ENCODE data around the gene TGFBR1.
"Not testable (repeated sequence)": the region's sequence is repeated elsewhere in the genome, so short reads cannot be mapped to it uniquely, and the experiment has no call there.

TGFBR1 gene

GRCh38 chr9:99184110-99184474 lies 79.2 kb downstream of the TGFBR1 start:
- peaks cover 11% of the 10 kb centered on the region for H3K27me3 Mint-ChIP-seq
- ATAC-seq (replicated peaks; ENCODE audit: extremely low read depth, poor library complexity, severe bottlenecking) (no peak), DNase-seq (ENCODE audit: low spot score in 2 of 2) (no peak)
- peak overlapping the region; percentile 1 for H3K4me3 Mint-ChIP-seq
- H3K36me3 Mint-ChIP-seq (ENCODE audit: insufficient read depth): peaks cover 2% of the 10 kb centered on the region
- no peaks in the 10 kb centered on the region for H3K9me3 Mint-ChIP-seq
- peaks cover 17% of the 10 kb centered on the region for H3K4me1 Mint-ChIP-seq
- peak overlapping the region; percentile 48 for H3K27ac Mint-ChIP-seq (ENCODE audit: low read depth)

- no peaks in the 10 kb centered on the region for H3K9me3 Mint-ChIP-seq
- peak overlapping the region; percentile 1 for H3K4me3 Mint-ChIP-seq
- H3K4me1 Mint-ChIP-seq: peaks cover 17% of the 10 kb centered on the region
- H3K36me3 Mint-ChIP-seq (ENCODE audit: insufficient read depth): peaks cover 2% of the 10 kb centered on the region
- ATAC-seq (replicated peaks; ENCODE audit: extremely low read depth, poor library complexity, severe bottlenecking): peak; percentile 86
- peak; percentile 68 to 69 for DNase-seq (ENCODE audit: low spot score in 2 of 2)
- peaks cover 17% of the 10 kb centered on the region for H3K27me3 Mint-ChIP-seq
- H3K27ac Mint-ChIP-seq (ENCODE audit: low read depth): peak overlapping the region; percentile 48
Measured at GRCh38 chr9:99184475-99185347, 79.8 kb downstream of the TGFBR1 start.

GRCh38 chr9:99185348-99185632 lies 80.4 kb downstream of the TGFBR1 start:
- Mint-ChIP-seq H3K9me3 (no peaks in the 10 kb centered on the region), H3K27ac (ENCODE audit: low read depth) (peak overlapping the region; percentile 20), H3K36me3 (ENCODE audit: insufficient read depth) (peaks cover 2% of the 10 kb centered on the region), H3K27me3 (peaks cover 23% of the 10 kb centered on the region), H3K4me1 (peaks cover 17% of the 10 kb centered on the region), H3K4me3 (no peak overlapping the region)
- DNase-seq (ENCODE audit: low spot score in 2 of 2) (no peak), ATAC-seq (replicated peaks; ENCODE audit: extremely low read depth, poor library complexity, severe bottlenecking) (no peak)

GRCh38 chr9:99185934-99186333 lies 81.0 kb downstream of the TGFBR1 start:
- no peak overlapping the region for H3K27ac Mint-ChIP-seq (ENCODE audit: low read depth)
- peaks cover 30% of the 10 kb centered on the region for H3K27me3 Mint-ChIP-seq
- H3K9me3 Mint-ChIP-seq: no peaks in the 10 kb centered on the region
- peaks cover 2% of the 10 kb centered on the region for H3K36me3 Mint-ChIP-seq (ENCODE audit: insufficient read depth)
- DNase-seq (ENCODE audit: low spot score in 2 of 2): no peak
- ATAC-seq (replicated peaks; ENCODE audit: extremely low read depth, poor library complexity, severe bottlenecking): no peak
- peaks cover 17% of the 10 kb centered on the region for H3K4me1 Mint-ChIP-seq
- H3K4me3 Mint-ChIP-seq: no peak overlapping the region

GRCh38 chr9:99187311-99187710 lies 82.4 kb downstream of the TGFBR1 start:
- Mint-ChIP-seq H3K27me3 (peaks cover 41% of the 10 kb centered on the region), H3K27ac (ENCODE audit: low read depth) (no peak overlapping the region), H3K4me3 (no peak overlapping the region), H3K4me1 (peaks cover 11% of the 10 kb centered on the region), H3K36me3 (ENCODE audit: insufficient read depth) (no peaks in the 10 kb centered on the region), H3K9me3 (no peaks in the 10 kb centered on the region)
- DNase-seq (ENCODE audit: low spot score in 2 of 2): no peak
- ATAC-seq (replicated peaks; ENCODE audit: extremely low read depth, poor library complexity, severe bottlenecking): no peak

- Mint-ChIP-seq H3K27ac (ENCODE audit: low read depth) (no peak overlapping the region), H3K4me1 (peaks cover 8% of the 10 kb centered on the region), H3K9me3 (no peaks in the 10 kb centered on the region), H3K27me3 (peaks cover 45% of the 10 kb centered on the region), H3K36me3 (ENCODE audit: insufficient read depth) (no peaks in the 10 kb centered on the region), H3K4me3 (no peak overlapping the region)
- DNase-seq (ENCODE audit: low spot score in 2 of 2): no peak
- no peak for ATAC-seq (replicated peaks; ENCODE audit: extremely low read depth, poor library complexity, severe bottlenecking)
Measured at GRCh38 chr9:99189186-99189585, 84.3 kb downstream of the TGFBR1 start.

- Mint-ChIP-seq H3K4me1 (no peaks in the 10 kb centered on the region), H3K4me3 (no peak overlapping the region), H3K36me3 (ENCODE audit: insufficient read depth) (no peaks in the 10 kb centered on the region), H3K27me3 (peaks cover 45% of the 10 kb centered on the region), H3K27ac (ENCODE audit: low read depth) (no peak overlapping the region), H3K9me3 (no peaks in the 10 kb centered on the region)
- ATAC-seq (replicated peaks; ENCODE audit: extremely low read depth, poor library complexity, severe bottlenecking): no peak
- DNase-seq (ENCODE audit: low spot score in 2 of 2): no peak
Measured at GRCh38 chr9:99189887-99190596, 85.1 kb downstream of the TGFBR1 start.

- H3K36me3 Mint-ChIP-seq (ENCODE audit: insufficient read depth): no peaks in the 10 kb centered on the region
- H3K27ac Mint-ChIP-seq (ENCODE audit: low read depth): no peak overlapping the region
- peaks cover 45% of the 10 kb centered on the region for H3K27me3 Mint-ChIP-seq
- no peak for ATAC-seq (replicated peaks; ENCODE audit: extremely low read depth, poor library complexity, severe bottlenecking)
- no peaks in the 10 kb centered on the region for H3K4me1 Mint-ChIP-seq
- DNase-seq (ENCODE audit: low spot score in 2 of 2): no peak
- H3K4me3 Mint-ChIP-seq: no peak overlapping the region
- no peaks in the 10 kb centered on the region for H3K9me3 Mint-ChIP-seq
Measured at GRCh38 chr9:99190597-99191283, 85.8 kb downstream of the TGFBR1 start.

GRCh38 chr9:99192786-99193465 lies 88.0 kb downstream of the TGFBR1 start:
- no peak overlapping the region for H3K4me3 Mint-ChIP-seq
- DNase-seq (ENCODE audit: low spot score in 2 of 2) (no peak), ATAC-seq (replicated peaks; ENCODE audit: extremely low read depth, poor library complexity, severe bottlenecking) (no peak)
- no peak overlapping the region for H3K27ac Mint-ChIP-seq (ENCODE audit: low read depth)
- no peaks in the 10 kb centered on the region for H3K36me3 Mint-ChIP-seq (ENCODE audit: insufficient read depth)
- H3K4me1 Mint-ChIP-seq: no peaks in the 10 kb centered on the region
- no peaks in the 10 kb centered on the region for H3K9me3 Mint-ChIP-seq
- peaks cover 45% of the 10 kb centered on the region for H3K27me3 Mint-ChIP-seq

GRCh38 chr9:99193466-99193821 lies 88.5 kb downstream of the TGFBR1 start:
- Mint-ChIP-seq H3K27me3 (peaks cover 40% of the 10 kb centered on the region), H3K36me3 (ENCODE audit: insufficient read depth) (no peaks in the 10 kb centered on the region), H3K4me1 (no peaks in the 10 kb centered on the region), H3K27ac (ENCODE audit: low read depth) (no peak overlapping the region), H3K4me3 (no peak overlapping the region), H3K9me3 (no peaks in the 10 kb centered on the region)
- ATAC-seq (replicated peaks; ENCODE audit: extremely low read depth, poor library complexity, severe bottlenecking) (no peak), DNase-seq (ENCODE audit: low spot score in 2 of 2) (no peak)

GRCh38 chr9:99196484-99196883 lies 91.6 kb downstream of the TGFBR1 start:
- H3K27me3 Mint-ChIP-seq; DNase-seq (ENCODE audit: low spot score in 2 of 2); ATAC-seq (replicated peaks; ENCODE audit: extremely low read depth, poor library complexity, severe bottlenecking); H3K4me1 Mint-ChIP-seq; H3K36me3 Mint-ChIP-seq (ENCODE audit: insufficient read depth); H3K4me3 Mint-ChIP-seq; H3K27ac Mint-ChIP-seq (ENCODE audit: low read depth); H3K9me3 Mint-ChIP-seq: not testable (repeated sequence)

- no peak for DNase-seq (ENCODE audit: low spot score in 2 of 2)
- no peak overlapping the region for H3K27ac Mint-ChIP-seq (ENCODE audit: low read depth)
- peaks cover 5% of the 10 kb centered on the region for H3K27me3 Mint-ChIP-seq
- no peaks in the 10 kb centered on the region for H3K36me3 Mint-ChIP-seq (ENCODE audit: insufficient read depth)
- H3K9me3 Mint-ChIP-seq: no peaks in the 10 kb centered on the region
- no peak overlapping the region for H3K4me3 Mint-ChIP-seq
- H3K4me1 Mint-ChIP-seq: no peaks in the 10 kb centered on the region
- no peak for ATAC-seq (replicated peaks; ENCODE audit: extremely low read depth, poor library complexity, severe bottlenecking)
Measured at GRCh38 chr9:99197124-99197630, 92.3 kb downstream of the TGFBR1 start.

Data from central memory CD8-positive, alpha-beta T cell (primary cell).